HFF-Myc (cell line): Measurements from ENCODE around the gene C3orf18.

Experiments used
- DNase-seq: peaks from one replicate; pipeline ENCODE4 v3.0.0-alpha.2; 2011; ENCODE audit warnings: low read depth; ENCODE audit errors: extremely low read depth
- H3K4me3 ChIP-seq: replicated peaks from 2 replicates; pipeline ENCODE4 v1.5.1; 2011; ENCODE audit warnings: low read depth, mild to moderate bottlenecking, control low read depth, low read length
- TF ChIP-seq, protein P1 (sequence below): IDR thresholded peaks from 2 replicates; pipeline ENCODE4 v1.5.1; 2012; ENCODE audit warnings: mild to moderate bottlenecking, low read depth, low read length, control low read depth; ENCODE audit errors: missing control alignments

Gene C3orf18

DNA sequence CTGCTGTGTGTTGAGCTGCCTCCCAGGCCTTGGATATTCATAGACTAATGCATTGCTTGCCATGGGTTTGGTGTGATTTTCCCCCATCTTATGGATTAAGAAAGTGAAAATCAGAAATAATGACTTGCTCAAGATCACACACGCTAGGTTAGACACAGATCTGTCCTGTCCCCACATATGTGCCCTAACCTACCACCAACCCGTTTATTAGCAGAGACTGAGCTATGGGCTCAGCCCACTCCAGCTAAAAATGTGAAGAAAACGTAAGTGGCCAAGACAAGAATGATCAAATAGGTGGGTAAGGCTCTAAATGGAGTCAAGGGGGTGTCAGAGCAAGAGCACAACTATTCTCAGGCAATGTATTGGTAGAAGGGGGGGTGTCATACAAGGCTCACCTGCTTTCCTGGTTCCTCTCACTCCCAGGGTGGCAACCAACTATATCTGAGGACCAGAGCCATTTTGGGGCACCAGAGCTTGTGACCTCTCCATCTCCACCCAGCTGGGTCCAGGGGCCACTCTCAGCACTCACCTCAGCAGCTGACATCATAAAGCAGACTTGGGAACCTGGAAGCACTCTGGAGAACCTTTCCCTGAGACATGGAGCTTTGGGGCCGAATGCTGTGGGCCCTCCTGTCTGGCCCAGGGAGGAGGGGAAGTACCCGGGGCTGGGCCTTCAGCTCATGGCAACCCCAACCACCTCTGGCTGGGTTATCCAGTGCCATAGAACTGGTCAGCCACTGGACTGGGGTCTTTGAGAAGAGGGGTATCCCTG, 3.1 kb upstream of the C3orf18 start:
- TF ChIP-seq, protein P1, sequence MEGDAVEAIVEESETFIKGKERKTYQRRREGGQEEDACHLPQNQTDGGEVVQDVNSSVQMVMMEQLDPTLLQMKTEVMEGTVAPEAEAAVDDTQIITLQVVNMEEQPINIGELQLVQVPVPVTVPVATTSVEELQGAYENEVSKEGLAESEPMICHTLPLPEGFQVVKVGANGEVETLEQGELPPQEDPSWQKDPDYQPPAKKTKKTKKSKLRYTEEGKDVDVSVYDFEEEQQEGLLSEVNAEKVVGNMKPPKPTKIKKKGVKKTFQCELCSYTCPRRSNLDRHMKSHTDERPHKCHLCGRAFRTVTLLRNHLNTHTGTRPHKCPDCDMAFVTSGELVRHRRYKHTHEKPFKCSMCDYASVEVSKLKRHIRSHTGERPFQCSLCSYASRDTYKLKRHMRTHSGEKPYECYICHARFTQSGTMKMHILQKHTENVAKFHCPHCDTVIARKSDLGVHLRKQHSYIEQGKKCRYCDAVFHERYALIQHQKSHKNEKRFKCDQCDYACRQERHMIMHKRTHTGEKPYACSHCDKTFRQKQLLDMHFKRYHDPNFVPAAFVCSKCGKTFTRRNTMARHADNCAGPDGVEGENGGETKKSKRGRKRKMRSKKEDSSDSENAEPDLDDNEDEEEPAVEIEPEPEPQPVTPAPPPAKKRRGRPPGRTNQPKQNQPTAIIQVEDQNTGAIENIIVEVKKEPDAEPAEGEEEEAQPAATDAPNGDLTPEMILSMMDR: no peak
- no peak for DNase-seq
- H3K4me3 ChIP-seq: peak overlapping the region; percentile 95

DNA sequence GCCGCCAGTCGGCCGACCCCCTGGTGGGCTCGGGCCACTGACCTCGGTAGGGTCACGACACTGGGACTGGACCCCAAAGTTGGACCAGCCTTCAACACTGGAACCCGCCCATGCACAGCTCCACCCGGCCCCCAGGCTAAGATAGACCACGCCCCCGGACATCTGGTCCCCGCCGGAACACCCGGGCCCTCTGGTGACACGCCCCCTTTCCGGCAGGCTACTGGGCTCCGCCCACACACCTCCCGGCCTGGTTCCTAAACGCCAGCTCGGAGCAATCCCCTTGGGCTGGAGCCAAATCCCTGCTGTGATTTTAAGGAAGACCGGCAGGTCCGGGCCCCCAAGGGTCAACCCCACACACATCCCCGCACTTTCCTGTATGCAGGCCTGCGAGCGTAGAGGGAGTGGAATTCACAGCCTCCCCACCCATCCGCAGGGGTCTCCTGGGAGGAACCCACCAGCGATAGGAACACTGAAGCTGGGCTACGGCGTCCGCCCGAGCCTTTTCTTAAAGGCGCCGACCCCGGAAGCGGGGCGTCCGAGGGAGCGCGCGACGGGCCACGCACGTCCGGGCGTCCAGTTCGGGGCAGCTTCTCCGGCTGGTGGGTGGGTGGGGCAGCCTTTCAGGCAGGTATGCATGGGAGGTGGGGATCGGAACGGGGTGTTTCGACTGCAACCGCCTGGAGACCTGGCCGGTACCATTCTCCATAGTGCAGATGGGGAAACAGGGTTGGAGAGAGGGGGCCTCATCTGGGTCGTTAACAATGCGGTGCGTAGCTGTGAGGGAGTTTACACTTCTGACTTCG, 1.6 kb upstream of the C3orf18 start, which contains the start of gene HEMK1:
HEMK1 (plus strand) TSS at position 576 of the 803 bp plus-strand sequence. CDS start 1,583 bp downstream, outside the sequence.
- H3K4me3 ChIP-seq: peak within 1 kb of the TSS; percentile 95
- TF ChIP-seq, protein P1: no peak
- peak; percentile 81 for DNase-seq

DNA sequence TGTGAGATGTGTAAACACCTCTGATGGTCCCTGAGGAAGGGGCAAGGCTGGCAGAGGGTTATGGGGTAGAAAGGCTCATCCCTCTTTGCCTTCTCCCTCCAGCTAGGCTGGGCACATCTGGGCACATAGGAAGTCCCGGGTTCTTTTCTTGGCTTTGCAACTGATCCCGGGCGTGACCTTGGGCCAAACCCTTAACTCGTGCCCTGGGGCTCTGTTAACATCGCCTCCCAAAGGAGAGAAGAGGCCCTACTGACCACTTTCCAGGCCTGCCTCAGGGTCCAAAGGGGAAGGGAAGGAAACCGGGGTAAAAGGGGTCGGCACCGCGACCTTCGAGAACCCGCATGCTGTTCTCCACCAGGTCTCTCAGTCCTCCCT, 549 bp downstream of the C3orf18 start:
- DNase-seq: no peak
- peak overlapping the region; percentile 51 for H3K4me3 ChIP-seq
- TF ChIP-seq, protein P1: no peak

DNA sequence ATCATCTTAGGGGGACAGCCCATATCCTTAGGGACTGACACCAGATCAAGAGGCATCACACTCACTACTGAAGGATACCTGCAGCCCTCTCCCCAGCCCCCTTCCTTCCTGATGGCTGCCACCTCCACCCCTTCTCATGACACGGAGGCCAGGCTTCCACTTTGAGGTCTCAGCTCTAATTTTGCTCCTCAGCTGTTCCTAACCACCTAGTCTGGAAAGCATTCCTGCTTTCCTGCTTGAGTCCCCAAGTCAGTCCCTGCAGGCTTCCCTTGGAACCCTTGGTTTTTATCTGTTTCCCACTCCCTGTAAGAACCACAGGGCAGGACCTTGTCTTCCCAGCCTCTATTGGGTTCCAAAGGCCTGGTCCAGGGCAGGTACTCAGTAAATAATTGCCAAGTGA, 3.2 kb downstream of the C3orf18 start:
- no peak for DNase-seq
- H3K4me3 ChIP-seq: no peak overlapping the region
- TF ChIP-seq, protein P1: no peak

DNA sequence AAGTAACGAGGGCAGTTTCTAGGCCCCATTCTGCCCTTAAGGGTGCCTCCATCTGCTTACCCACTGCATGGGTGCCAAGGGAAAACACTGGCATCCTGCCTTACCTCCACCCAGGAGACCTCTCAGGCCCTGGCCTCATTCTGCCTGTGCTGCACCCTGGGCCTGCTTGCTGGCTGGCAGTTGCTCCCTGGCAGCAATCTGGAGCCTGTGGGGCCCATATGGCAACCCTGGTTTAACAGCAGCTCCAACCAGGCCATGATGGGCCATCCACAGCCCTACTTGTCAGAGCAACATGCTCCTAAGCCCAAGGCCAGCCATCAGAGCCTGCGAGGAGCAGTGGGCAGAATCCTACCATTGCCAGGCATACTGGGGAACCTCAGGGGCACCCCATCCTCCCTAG, 3.7 kb downstream of the C3orf18 start:
- no peak for DNase-seq
- TF ChIP-seq, protein P1: no peak
- H3K4me3 ChIP-seq: no peak overlapping the region

DNA sequence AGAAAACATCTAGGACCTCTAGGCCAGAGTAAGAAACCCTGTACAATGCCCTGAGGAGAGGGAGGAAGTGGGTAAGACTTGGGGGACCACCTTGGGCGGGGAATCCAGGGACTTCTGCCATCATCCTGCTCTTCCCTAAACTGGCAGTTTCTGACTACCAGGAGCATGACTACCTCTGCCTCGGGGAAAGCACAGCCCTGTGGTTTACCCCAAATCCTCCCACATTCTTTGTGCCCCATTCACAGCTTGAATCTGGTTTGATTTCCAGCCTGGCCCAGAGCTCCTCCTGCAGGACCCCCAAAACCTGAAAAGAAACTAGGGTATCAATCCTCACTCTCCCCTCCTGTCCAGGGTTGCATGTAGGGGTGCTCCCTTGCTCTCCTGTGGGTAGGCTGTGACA, 4.7 kb downstream of the C3orf18 start:
- no peak overlapping the region for H3K4me3 ChIP-seq
- no peak for DNase-seq
- TF ChIP-seq, protein P1: no peak
